HepG2 (cell line): Measurements from ENCODE around the gene CAPZB. TPM values are rescaled to one million over a fixed set of nuclear protein-coding genes. Genes with fewer than 3 reads are reported as not detected.

ENCODE experiments used
- AHDC1 ChIP-seq: sonication (generic); formaldehyde crosslinking; IDR thresholded peaks from 2 replicates; pipeline ENCODE4 v1.5.1; 2020; ENCODE audit warnings: mild to moderate bottlenecking, missing genetic modification reagents, borderline replicate concordance
- HOMEZ ChIP-seq: IDR thresholded peaks from 2 replicates; pipeline ENCODE4 v1.6.1; 2016; ENCODE audit warnings: low read depth
- NR2F6 ChIP-seq, 2 experiments: IDR thresholded peaks; 2 replicates each; pipeline ENCODE4 v1.6.1; 2016; ENCODE audit warnings: antibody characterized with exemption in 1 of 2, mild to moderate bottlenecking in 1 of 2
- PHB2 ChIP-seq: fragments of 450-650 bp; IDR thresholded peaks from 2 replicates; pipeline ENCODE4 v1.6.1; 2018; ENCODE audit not compliant: partially characterized antibody
- ZBTB10 ChIP-seq: sonication (generic); formaldehyde crosslinking; IDR thresholded peaks from 2 replicates; pipeline ENCODE4 v1.4.0; 2020; ENCODE audit warnings: missing genetic modification reagents, borderline replicate concordance
- ZHX2 ChIP-seq, 2 experiments: sonication (generic) in 1 of 2; formaldehyde crosslinking in 1 of 2; IDR thresholded peaks; 2 replicates each; pipeline versions ENCODE4 v1.6.1 to v1.9.0; 2014 to 2022; ENCODE audit warnings: antibody characterized with exemption in 1 of 2, borderline replicate concordance in 1 of 2, inconsistent platforms in 1 of 2, low read depth in 1 of 2, missing genetic modification reagents in 1 of 2
- ZNF362 ChIP-seq: sonication (generic); formaldehyde crosslinking; IDR thresholded peaks from 2 replicates; pipeline ENCODE4 v1.4.0; 2020; ENCODE audit warnings: missing genetic modification reagents, mild to moderate bottlenecking, borderline replicate concordance
- ZNF564 ChIP-seq: sonication (generic); formaldehyde crosslinking; IDR thresholded peaks from 2 replicates; pipeline ENCODE4 v1.8.1; 2023; ENCODE audit warnings: mild to moderate bottlenecking, missing genetic modification reagents
- polyA plus RNA-seq, 8 experiments: library from polyadenylated mRNA; depleted of rRNA in 3 of 8; stranded (reverse) in 7 of 8; unstranded in 1 of 8; fragments of >200 nt; fragmentation: Illumina TruSeq in 4 of 8; extraction: Trizol in 4 of 8; gene quantifications; 2 replicates each; pipeline versions ENCODE4 v1.2.1 to v1.2.3, GENCODE V29; 2011 to 2016; ENCODE audit warnings: low read depth in 4 of 8, missing spikeins in 1 of 8, mixed read lengths in 1 of 8; ENCODE audit not compliant: insufficient read depth in 1 of 8
- total RNA-seq, 5 experiments: library from RNA; depleted of rRNA; stranded (reverse); fragments of >200 nt; fragmentation: Illumina TruSeq; extraction: Trizol; gene quantifications; 2 replicates each; pipeline ENCODE4 v1.2.3, GENCODE V29; 2016; ENCODE audit warnings: low read depth in 1 of 5

Gene CAPZB
- total and polyA plus RNA-seq, 2 of the 13 experiments (the other 11 are each of a cell fraction or from before 2014, with no cell fraction given): 58.9 to 76.9 TPM

- peak; percentile 72; the same call in 1 of the 2 replicates for TF ChIP-seq AHDC1
- TF ChIP-seq ZHX2 (IDR thresholded peaks at IDR 0.05; ENCODE audit: low read depth): no peak
- TF ChIP-seq ZHX2 (CRISPR knock-in tag; IDR thresholded peaks at IDR 0.05; ENCODE audit: borderline replicate concordance): no peak
- no peak for TF ChIP-seq ZNF564 (CRISPR knock-in tag)
- no peak for TF ChIP-seq ZBTB10 (CRISPR knock-in tag)
- no peak for TF ChIP-seq PHB2
- TF ChIP-seq ZNF362 (CRISPR knock-in tag): peak; percentile 62; the same call in 1 of the 2 replicates
- no peak for TF ChIP-seq HOMEZ
- peak; percentile 20; the same call in 1 of the 2 replicates for TF ChIP-seq NR2F6 (IDR thresholded peaks at IDR 0.05)
- TF ChIP-seq NR2F6 (CRISPR knock-in tag; IDR thresholded peaks at IDR 0.05): no peak
These were observed 54.9 kb downstream of the CAPZB start (continued) for GRCh38 chr1:19430121-19431068.
